GM19240 (cell line): ENCODE data around the gene YJEFN3.

Experiments used
- DNase-seq: peaks from one replicate; pipeline ENCODE4 v3.0.0; 2011; ENCODE audit warnings: low spot score; ENCODE audit not compliant: insufficient read length

Gene YJEFN3

DNA sequence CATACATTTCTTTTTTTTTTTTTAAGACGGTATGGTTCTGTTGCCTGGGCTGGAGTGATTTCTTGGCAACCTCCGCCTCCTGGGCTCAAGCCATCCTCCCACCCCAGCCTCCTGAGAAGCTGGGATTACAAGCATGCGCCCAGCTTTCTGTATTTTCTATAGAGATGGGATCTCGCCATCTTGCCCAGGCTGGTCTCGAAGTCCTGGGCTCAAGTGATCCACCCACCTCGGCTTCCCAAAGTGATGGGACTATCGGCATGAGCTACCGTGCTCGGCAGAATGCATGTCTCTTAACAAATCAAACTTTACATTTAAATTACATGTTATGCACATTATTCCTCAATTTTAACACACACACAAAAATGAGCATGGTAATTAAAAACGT is 11.5 kb upstream of the YJEFN3 start:
- DNase-seq: no peak

DNA sequence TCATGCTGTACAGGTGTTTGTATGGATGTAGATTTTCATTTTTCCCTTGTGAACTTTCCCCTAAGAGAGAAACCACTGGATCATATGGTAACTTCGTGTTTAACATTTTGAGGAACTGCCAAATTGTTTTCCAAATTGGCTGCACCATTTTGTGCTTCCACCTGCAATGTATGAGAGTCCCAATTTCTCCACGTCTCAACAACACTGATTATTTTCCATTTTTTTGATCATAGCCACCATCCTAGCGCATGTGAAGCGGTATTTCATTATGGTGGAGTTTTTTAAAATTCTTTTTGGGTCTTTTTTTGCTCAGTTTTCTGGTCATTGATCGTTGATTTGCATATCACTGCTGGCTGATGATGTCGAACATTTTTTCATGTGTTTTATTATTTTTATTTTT is 7.7 kb upstream of the YJEFN3 start:
- DNase-seq: no peak

DNA sequence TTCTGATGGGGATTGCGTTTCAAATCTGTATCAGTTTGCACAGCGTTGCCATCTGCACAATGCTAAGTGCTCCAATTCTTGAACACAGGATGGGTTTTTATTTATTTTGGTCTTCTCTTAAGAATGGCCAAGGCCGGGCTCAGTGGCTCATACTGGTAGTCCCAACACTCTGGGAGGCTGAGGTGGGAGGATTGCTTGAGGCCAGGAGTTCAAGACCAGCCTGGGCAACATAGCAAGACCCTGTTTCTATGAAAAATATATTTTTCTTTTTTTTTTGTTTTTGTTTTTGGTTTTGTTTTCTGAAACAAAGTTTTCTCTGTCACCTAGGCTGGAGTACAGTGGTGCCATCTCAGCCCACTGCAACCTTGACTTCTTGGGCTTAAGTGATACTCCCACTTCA is 5.5 kb upstream of the YJEFN3 start:
- no peak for DNase-seq

DNA sequence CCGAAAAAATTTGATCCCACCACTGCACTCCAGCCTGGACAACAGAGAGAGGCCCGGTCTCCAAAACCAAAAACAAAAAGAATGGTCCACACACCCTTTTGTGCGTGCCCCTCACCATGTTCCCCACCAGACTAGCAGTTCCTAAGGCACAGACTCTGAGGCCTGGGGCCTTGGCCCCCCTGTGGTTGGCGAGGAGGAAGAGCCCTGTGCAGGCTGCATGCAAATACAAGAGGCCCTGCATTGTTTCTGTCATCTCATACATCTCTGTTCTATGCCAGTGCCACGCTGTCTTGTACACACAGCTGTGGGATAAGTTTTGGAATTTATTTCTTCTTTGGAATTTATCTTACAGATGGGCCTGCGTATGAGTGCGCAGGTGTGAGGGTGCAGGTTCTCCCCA is 4.7 kb upstream of the YJEFN3 start:
- no peak for DNase-seq

DNA sequence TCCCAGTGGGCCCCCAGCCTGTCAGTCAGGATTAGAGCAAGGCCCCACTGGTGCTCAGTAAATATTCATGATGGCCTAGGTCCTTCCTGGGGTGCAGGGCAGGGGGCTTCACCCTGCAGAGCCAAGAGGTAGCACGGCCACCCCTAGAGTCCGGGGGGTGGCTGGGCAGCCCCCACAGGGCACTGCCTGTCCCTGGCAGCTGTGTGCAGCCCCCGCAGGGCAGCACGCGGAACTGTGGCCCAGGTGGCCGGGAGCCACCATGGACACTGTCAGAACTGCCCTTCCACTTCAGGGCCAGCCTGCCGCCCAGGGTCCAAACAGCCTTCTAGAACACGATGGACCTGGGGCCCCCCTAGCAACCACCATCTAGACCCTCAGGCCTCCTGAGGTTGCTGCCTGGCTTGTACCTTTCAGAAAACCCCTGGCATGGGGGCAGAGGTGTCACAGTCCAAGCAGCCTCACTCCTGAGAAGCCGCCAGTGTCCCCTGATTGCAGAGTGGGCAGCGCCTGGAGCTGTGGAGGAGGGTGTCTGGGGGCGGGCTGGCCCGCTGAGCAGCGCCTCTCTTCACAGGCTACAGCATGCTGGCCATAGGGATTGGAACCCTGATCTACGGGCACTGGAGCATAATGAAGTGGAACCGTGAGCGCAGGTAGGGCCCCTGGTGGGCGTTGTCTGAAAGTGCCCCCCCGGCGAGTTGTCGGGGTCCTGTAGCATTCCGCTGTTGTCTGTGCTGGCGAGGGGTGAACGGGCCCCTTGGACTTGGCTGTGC is 2.9 kb upstream of the YJEFN3 start:
- DNase-seq: no peak

DNA sequence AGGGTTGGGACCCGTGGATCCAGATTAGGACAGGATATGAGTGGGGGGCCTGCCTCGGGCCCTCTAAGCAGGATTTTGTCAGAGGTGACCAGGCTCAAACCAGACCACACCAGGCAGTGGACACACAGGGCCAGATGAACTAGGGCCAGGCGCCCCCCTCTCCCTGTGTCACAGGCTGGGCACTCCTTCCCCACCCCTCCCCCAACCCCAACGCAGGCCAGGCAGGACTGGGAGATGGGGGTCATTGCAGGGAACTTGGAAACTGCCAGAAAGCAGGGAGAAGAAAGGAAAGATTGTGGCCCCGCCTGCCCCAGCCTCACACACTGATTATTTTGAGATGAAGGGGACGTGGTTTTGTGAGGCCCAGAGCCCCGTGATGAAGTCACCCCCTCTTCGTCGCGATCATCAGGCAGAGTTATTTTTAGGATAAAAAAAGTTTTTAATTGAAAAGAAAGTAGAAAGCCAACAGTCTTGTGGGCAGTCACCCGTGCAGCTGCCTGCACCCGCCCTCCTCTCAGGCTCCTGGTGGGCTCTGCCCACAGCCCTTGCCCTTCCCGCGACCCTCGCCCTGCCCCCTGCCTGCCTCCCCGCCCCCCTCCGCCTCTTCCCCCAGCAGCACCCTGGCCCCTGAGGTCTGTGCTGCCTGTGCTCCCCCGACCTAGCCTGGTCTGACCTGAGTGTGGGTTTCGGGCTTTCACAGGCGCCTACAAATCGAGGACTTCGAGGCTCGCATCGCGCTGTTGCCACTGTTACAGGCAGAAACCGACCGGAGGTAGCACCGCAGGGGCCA is 1.9 kb upstream of the YJEFN3 start:
- no peak for DNase-seq

DNA sequence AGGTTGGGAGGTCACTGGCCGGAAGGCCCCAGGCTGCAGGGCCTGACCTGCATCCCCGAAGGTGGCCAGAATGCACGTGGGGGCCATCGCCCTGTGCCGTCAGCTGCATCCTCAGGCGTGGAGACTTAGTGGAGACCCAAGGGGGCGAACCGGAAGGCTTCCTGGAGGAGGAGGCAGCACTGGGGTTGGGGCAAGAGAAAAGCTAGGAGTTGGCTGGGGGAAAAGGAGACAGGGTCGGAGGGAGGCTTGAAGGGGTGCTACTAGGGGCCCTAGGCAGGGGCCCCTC is 1.4 kb upstream of the YJEFN3 start:
- DNase-seq: no peak

DNA sequence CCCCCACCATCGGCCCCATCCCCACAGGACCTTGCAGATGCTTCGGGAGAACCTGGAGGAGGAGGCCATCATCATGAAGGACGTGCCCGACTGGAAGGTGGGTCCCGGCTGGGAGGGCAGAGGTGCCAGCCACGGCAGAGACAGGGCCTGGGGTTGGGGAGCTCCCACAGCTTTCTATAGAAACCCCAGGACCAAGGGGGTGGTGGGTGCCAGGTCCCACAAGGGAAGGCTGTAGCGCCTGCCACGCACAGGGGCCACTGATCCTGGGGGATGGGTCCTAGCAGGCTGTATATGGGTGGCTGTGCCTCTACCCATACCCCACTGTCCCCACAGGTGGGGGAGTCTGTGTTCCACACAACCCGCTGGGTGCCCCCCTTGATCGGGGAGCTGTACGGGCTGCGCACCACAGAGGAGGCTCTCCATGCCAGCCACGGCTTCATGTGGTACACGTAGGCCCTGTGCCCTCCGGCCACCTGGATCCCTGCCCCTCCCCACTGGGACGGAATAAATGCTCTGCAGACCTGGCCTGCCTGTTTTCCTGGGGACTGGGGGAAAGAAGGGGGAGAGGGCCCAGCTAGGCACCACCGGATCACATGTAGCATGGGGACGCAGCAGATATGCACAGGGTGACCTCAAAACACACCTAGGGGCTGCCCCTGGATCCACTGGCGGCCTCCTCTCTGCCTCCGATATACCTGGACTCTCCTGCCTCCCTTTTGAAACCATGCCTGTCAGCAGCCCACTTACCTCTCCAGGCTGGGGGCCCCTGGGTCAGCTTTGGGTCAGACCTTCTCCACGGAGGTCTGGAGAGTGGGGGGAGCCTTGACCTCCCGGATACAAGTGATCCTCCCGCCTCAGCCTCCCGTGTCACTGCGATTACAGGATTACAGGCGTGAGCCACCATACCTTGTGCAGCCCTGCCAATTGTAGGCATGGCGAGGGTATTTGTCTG is 761 bp upstream of the YJEFN3 start:
- DNase-seq: no peak

DNA sequence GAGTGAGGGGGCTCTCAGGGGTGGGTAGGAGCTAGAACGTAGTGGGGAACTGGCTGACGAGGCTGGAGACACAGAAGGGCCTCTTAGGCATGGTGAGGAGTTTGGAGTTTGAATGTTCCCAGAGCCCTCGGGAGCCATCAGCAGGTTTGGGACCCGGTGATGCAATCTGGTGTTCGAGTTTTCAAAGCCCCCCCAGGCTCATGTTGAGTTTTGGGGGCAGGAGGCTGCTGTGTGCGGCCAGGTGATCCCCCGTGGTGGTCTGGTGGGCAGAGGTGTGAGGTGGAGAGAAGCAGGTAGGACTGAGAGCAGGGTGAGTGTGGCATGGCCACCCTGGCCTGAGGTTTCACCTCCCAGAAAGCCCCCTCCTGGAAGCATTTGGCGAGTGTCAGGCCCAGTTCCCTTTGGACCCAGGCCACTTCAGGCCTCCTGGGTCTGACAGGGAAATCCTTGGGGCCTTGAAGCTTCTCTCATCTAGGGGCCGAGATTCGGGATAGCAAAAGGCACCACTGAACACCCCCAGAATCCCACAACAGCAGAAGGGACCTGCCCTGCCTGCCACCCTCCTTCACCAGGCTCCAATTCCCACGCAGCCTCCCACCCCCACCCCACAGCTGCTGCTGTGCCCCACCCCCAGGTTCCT is 1.2 kb downstream of the YJEFN3 start:
- DNase-seq: no peak

DNA sequence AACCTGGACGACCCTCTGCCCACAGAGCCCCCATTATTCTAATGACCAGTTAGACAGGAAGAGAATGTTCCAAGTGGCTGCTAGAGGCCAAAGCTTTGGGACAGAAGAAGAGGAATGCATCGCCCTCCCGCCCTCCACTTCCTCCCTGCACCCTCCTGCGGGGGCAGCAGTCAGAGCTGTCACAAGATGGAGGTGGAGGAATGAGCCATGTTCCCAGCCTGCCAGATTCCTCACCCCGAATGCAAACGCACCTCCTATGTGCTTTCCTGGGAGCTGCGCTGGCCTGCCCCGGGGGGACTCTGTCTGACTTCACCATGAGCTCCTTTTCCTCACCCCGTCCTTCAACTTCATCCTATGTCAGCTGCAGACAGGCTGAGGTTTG is 1.7 kb downstream of the YJEFN3 start:
- DNase-seq: no peak

DNA sequence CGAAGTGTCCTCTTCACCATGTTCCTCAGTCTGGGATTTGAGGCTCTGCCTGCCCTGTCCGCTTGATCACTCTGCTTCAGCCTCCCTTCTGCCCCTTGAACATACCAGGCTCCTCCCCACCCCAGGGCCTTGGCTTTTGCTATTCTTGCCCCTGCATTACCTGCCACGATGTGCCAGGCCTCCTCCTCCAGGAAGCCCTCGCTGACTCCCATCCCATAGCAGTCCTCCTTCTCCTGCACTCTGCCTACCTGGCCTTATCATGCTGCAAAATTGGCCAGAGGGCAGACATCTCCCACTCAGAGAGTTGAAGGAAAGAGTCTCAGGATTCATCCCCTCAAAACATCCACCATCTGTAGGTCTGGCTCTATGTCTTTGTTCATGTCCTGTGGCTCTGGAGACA is 2.2 kb downstream of the YJEFN3 start:
- DNase-seq: no peak

DNA sequence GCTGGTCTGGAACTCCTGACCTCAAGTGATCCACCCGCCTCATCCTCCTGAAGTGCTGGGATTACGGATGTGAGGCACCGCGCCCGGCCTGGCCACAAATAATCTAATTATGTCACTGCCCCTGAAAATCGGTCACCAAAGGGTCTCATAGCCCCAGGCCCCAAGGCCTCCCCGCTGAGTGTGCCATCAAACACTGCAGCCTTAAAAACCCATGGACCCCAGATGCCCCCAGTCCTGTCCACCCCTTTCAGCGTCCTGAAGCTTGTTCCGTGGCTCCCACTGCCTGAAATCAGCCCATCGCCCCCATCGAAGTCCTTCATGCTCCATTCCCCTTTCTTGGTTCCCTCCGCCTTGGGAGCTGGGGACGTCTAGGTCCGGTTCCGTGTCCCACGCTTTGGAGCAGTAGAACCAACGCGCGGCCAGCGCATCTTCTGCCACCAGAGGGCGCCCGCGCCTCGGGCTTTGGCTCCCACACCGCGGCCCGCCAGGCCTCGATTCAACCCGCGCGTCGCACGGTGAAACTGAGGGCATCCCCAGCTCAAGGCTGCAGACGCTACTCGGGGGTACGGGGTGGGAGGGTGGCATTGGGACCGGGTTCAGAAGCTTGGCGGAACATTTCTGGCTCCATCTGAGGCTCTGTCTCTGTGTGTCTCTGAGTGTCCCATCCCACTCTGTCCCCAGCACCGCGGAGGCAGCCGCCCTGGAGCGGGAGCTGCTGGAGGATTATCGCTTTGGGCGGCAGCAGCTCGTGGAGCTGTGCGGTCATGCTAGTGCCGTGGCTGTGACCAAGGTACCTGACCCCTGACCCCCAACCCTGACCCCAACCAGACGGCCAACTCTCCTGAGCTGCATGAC is 3.5 kb downstream of the YJEFN3 start:
- peak; percentile 93 for DNase-seq

DNA sequence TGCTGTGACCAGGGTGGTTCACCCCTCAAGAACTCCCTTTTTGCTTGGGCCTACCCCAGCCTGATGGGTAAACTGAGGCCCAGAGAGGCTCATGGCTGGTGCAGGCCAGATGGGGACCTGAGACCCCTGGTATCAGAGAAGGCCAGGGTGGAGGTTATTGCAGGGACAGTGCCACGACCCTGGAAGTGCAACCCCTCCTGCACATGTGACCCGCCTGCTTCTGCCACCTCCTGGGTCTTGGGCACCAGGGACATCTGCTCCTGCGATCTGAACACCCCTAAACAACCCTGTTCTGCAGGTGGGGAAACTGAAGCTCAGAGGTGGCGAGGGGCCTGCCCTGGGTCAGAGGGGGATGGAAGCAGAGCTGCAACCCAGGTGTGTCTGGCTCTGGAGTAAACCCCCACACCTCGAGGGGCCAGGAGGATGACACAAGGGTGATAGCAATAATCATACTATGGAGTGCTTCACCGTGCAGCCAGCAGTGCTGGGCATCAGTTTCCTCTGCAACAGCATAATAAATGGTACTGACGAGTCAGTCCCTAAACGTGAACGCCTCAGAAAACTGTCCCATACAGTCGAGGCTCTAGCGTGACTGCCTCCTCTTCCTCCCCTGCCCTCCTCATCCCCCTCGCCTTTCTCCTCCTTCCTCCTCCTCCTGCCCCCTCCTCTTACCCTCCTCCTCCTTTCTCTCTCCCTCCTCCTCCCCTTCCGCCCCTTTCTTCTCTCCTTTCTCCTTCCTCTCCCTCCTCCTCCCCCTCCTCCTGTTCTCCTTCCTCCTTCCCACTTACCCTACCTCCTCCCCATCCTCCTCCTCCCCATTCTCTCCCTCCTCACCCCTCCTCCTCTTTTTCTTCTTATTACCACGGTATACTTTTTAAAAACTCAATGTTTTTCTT is 4.3 kb downstream of the YJEFN3 start:
- DNase-seq: no peak

DNA sequence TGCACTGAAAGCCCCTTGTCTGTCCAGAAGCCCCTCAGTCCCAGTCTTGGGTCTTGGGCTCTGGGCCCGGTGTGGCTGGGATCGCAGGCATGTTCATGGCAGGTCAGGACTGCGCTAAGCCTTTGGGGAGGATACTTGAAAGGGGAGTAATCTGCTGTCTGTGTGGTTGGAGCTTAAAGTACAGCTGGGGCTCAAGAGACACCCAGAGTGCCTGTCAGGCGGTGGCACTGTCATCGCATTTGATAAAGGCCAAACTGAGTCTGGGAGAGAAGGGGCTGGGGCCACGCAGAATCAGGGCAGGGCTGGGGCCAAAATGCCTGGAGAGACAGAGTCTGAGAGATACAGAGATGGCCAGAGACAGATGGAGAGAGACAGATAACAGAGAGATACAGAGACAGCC is 5.1 kb downstream of the YJEFN3 start:
- DNase-seq: no peak

DNA sequence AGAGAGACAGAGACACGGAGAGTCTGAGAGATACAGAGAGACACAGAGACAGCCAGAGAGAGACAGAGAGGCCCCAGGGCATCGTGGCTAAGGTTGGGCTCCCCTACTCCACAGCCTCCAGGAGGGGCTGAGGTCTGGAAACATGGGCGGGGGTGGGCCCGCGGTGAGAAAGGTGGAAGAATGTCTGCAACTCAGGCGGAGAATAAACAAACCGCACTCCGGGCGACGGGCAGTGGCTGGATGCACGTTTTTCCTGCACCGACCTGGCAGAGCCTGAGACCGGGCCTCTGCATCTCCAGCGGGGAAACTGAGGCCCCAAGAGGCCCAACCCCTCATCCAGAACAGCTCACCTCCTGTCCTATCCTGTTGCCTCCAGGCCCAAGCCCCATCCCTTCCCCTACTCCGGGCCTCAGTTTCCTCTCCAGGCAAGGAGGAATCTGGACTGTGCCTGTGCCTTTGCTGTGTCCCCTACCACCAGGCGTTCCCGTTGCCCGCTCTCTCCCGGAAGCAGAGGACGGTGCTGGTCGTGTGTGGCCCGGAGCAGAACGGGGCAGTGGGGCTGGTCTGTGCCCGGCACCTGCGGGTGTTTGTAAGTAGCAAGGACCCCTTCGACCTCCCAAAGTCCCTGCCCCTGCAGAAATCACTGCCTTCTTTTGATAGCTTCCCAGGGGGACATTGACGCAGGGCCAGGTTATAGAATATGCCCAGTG is 6.0 kb downstream of the YJEFN3 start:
- no peak for DNase-seq

DNA sequence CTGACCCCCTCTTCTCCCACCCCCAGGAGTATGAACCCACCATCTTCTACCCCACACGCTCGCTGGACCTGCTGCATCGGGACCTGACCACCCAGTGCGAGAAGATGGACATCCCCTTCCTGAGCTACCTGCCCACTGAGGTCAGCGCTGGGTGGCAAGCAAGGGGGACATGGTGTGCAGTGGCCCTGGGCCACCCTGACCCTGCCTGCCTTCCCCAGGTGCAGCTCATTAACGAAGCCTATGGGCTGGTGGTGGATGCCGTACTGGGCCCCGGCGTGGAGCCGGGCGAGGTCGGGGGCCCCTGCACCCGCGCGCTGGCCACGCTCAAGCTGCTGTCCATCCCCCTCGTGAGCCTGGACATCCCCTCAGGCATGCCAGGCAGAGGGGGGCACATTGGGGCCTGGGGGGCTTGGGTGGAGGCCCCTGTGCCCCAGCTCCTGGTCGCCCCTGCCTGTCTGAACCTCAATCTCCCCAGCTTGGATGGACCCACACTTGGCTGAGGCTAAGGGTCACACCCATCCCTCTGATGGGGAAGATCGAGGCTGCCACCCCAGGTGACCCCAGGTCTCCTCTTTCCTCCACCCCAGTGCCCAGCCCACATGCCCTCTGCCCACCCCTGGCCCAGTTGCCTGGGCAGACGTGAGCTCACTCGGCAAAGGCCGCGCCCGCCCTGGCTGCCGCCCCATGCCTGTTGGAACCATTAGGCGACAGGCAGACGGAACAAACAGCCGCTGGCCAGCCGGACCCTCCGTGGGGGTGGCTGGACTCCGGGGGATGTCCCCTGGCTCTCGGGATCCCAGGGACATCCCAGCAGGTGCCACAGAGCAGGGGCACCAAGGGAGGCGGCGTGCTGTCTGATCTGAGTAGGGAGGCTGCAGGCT is 6.8 kb downstream of the YJEFN3 start:
- DNase-seq: no peak

DNA sequence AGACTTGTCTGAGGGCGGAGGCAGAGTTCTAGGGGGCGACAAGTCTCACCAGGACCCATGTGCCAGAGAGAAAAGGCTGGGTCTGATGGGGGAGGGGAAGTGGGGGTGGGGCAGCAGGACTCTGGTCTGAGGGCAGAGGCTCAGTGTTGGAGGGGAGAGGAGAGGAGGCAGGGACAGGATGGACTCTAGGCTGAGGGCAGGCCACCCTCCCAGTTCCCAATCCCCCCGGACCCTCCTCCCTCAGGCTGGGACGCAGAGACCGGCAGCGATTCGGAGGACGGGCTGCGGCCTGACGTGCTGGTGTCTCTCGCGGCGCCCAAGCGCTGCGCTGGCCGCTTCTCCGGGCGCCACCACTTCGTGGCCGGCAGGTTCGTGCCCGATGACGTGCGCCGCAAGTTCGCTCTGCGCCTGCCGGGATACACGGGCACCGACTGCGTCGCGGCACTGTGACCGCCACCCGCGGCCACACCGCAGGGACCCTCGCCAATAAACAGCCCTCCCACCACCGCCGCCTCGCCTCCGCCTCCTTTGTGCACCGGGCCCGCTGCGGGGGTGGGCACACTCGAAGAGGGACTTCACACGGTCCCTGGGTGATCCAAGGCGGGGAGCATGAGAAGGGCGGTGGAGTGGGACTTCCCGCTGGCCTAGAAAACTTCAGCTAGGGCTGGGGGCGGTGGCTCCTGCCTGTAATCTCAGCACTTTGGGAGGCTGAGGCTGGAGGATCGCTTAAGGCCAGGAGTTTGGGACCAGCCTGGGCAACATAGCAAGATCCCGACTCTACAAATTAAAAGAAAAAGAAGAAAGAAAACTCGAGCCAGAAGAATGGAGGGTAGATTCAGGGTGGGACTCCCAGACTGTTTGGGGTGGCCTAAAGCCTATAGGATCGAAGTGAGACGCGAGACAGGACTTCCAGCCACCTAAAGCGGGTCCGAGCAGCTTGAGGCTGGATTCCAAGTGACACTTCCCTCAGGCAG is 8.7 kb downstream of the YJEFN3 start:
- no peak for DNase-seq
